Upper lobe of left lung (tissue), 4 donors: ENCODE results near the gene GTF3C5.

Source experiments
- CTCF ChIP-seq, 6 experiments: fragments of 450-650 bp in 4 of 6; fragments of 200-600 bp in 2 of 6; sonication (generic) in 2 of 6; IDR thresholded peaks; one replicate each; pipeline ENCODE4 v1.5.1; 2016 to 2019; ENCODE audit warnings: antibody characterized with exemption in 6 of 6
- EP300 ChIP-seq, 4 donors: sonication (generic); formaldehyde crosslinking; IDR thresholded peaks; one replicate each; pipeline ENCODE4 v1.5.1; 2017; ENCODE audit warnings: antibody characterized with exemption in 4 of 4, control low read depth in 2 of 4
- POLR2A ChIP-seq, 4 donors: fragments of 450-650 bp; IDR thresholded peaks; one replicate each; pipeline ENCODE4 v1.5.1; 2016 to 2017; ENCODE audit warnings: antibody characterized with exemption in 4 of 4, mild to moderate bottlenecking in 2 of 4

DNA sequence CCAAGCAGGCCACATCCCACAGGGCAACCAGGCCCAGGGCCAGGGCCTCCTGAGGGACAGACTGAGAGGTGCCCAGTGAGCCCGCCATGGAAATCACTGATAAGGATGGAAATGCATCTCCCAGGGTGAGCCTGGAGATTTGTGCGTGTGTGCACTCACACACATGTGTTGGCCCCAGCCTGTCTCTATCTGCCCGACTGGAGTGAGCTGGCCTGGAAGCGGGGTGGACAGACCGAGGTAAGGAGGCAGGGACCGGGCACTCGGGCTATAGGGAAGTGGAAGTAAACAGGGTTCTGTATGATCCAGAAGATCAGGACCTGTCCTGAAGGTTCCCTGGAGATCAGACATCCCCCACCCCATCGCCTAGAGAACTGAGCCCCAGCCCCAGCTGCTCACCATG lies 34.9 kb upstream of the GTF3C5 start:
- TF ChIP-seq POLR2A (IDR thresholded peaks at IDR 0.05) (no peak), CTCF (IDR thresholded peaks at IDR 0.05) (no peak), EP300 (IDR thresholded peaks at IDR 0.05) (no peak)
